ENCODE results near the gene DVL1. TPM values are rescaled to one million over a fixed set of nuclear protein-coding genes. Genes with fewer than 3 reads are reported as not detected.

DVL1 gene
- polyA plus RNA-seq, 1 donor from 2014 or later = 100 TPM

- Histone ChIP-seq H3K79me2 (replicated peaks; ENCODE audit: insufficient read depth, low read length) (no peaks in the 10 kb centered on the region), H3K36me3 (ENCODE audit: insufficient read depth, low read length) (no peaks in the 10 kb centered on the region), H4K20me1 (ENCODE audit: insufficient read depth) (peaks cover 4% of the 10 kb centered on the region), H3F3A (ENCODE audit: insufficient read depth, low read length, poor library complexity, severe bottlenecking) (no peaks in the 10 kb centered on the region), H3K4me3 (ENCODE audit: low read length) (no peak overlapping the region), H2AFZ (ENCODE audit: low read depth, low read length) (no peak overlapping the region), H3K27me3 (ENCODE audit: insufficient read depth, low read depth, low read length) (no peaks in the 10 kb centered on the region), H3K9me3 (ENCODE audit: low read length) (no peaks in the 10 kb centered on the region), H3K27ac (ENCODE audit: low read length) (no peak overlapping the region), H3K4me2 (ENCODE audit: low read length) (no peak overlapping the region), H3K9ac (ENCODE audit: low read length) (no peak overlapping the region), H3K9me2 (ENCODE audit: insufficient read depth, low read length) (no peaks in the 10 kb centered on the region)
- no peak for TF ChIP-seq EZH2 (IDR thresholded peaks at IDR 0.05; ENCODE audit: borderline replicate concordance, insufficient read depth, low read length, poor library complexity, severe bottlenecking)
- no peak for TF ChIP-seq CTCF (IDR thresholded peaks at IDR 0.05; ENCODE audit: poor library complexity, severe bottlenecking)
- TF ChIP-seq REST (IDR thresholded peaks at IDR 0.05; ENCODE audit: borderline replicate concordance) = no peak
- TF ChIP-seq MXI1 (conservative IDR thresholded peaks at IDR 0.05; ENCODE audit: poor library complexity, severe bottlenecking) = no peak
- TF ChIP-seq EP300 (conservative IDR thresholded peaks at IDR 0.05; ENCODE audit: poor library complexity, severe bottlenecking) = no peak
- no peak for TF ChIP-seq POLR2AphosphoS5 (IDR thresholded peaks at IDR 0.05)
- TF ChIP-seq TAF1 (IDR thresholded peaks at IDR 0.05; ENCODE audit: low read depth) = no peak
- TF ChIP-seq RAD21 (conservative IDR thresholded peaks at IDR 0.05) = no peak
- no peak for TF ChIP-seq SMC3 (conservative IDR thresholded peaks at IDR 0.05; ENCODE audit: poor library complexity)
Measured at GRCh38 chr1:1340791-1341548, 8.2 kb downstream of the DVL1 start.

GRCh38 chr1:1340185-1340584, 9.0 kb downstream of the DVL1 start:
- Histone ChIP-seq H3K27ac (ENCODE audit: low read length) (no peak overlapping the region), H3F3A (ENCODE audit: insufficient read depth, low read length, poor library complexity, severe bottlenecking) (no peaks in the 10 kb centered on the region), H3K9me3 (ENCODE audit: low read length) (no peaks in the 10 kb centered on the region), H2AFZ (ENCODE audit: low read depth, low read length) (no peak overlapping the region), H3K9ac (ENCODE audit: low read length) (no peak overlapping the region), H3K9me2 (ENCODE audit: insufficient read depth, low read length) (no peaks in the 10 kb centered on the region), H3K79me2 (replicated peaks; ENCODE audit: insufficient read depth, low read length) (no peaks in the 10 kb centered on the region), H3K27me3 (ENCODE audit: insufficient read depth, low read depth, low read length) (no peaks in the 10 kb centered on the region), H3K36me3 (ENCODE audit: insufficient read depth, low read length) (no peaks in the 10 kb centered on the region), H4K20me1 (ENCODE audit: insufficient read depth) (no peaks in the 10 kb centered on the region), H3K4me2 (ENCODE audit: low read length) (no peak overlapping the region), H3K4me3 (ENCODE audit: low read length) (no peak overlapping the region)
- TF ChIP-seq POLR2AphosphoS5 (IDR thresholded peaks at IDR 0.05) (no peak), EZH2 (IDR thresholded peaks at IDR 0.05; ENCODE audit: borderline replicate concordance, insufficient read depth, low read length, poor library complexity, severe bottlenecking) (no peak)
